Activated CD4-positive, alpha-beta T cell treated with anti-CD3 and anti-CD28 coated beads, Interleukin-2, amount 50 U/mL, for 24 hours (primary cell): Measurements from ENCODE around the gene PLK5.
A peak's percentile ranks its signal among the peaks of the same experiment; 100 is the strongest.
"Not testable (repeated sequence)": the region's sequence is repeated elsewhere in the genome, so short reads cannot be mapped to it uniquely, and the experiment has no call there.

Experiments used
- DNase-seq, 2 donors: peaks; one replicate each; pipeline ENCODE4 v3.0.0-alpha.2; 2020; ENCODE audit warnings: low read depth in 1 of 2, low spot score in 1 of 2

The PLK5 gene

DNA sequence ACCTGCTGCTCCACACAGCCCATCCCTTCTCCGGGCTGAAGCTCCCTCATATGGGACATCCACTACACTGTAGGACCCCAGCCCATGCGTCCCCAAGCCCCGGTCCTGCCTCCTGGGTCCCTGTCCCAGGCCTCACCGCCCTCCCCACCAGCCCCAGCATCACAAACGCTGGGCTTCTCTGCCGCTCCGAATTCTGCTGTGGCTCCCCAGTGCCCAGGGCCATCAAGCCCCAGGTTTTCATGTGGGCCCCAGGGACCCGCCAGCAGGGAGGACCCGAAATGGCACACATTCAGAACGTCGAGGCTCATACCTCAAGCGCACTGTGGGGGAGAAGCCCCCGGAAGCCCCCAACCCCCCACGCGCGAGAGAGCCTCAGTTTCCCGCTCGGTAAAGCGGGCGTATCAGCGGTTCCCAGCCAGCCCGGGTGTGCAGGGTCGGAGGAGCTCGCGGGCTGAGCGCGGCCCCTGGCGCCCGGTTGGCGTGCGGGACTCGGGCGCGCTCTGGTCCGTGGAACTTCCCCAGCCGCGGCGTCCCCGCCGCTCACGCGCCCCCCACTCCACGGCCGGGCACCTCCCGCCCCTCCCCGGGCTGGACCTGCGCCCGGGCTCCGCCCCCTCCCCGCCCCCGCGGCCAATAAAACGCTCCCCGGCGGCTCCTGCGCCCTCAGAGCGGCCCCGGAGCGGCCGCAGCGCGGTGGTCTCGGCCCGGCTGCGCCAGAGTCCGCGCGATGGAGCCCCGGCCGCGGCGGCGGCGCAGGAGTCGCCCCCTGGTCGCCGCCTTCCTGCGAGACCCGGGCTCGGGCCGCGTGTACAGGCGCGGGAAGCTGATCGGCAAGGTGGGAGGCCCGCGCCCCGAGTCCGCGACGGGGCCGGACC, at the start of gene PLK5:
TSS of gene PLK5 (plus strand) at position 666 of the 875 bp plus-strand sequence. CDS start 2,920 bp downstream, outside the sequence.
- DNase-seq, result no peak

GRCh38 chr19:1474765-1475351, 49.0 kb upstream of the PLK5 start:
- no peak for DNase-seq

DNA sequence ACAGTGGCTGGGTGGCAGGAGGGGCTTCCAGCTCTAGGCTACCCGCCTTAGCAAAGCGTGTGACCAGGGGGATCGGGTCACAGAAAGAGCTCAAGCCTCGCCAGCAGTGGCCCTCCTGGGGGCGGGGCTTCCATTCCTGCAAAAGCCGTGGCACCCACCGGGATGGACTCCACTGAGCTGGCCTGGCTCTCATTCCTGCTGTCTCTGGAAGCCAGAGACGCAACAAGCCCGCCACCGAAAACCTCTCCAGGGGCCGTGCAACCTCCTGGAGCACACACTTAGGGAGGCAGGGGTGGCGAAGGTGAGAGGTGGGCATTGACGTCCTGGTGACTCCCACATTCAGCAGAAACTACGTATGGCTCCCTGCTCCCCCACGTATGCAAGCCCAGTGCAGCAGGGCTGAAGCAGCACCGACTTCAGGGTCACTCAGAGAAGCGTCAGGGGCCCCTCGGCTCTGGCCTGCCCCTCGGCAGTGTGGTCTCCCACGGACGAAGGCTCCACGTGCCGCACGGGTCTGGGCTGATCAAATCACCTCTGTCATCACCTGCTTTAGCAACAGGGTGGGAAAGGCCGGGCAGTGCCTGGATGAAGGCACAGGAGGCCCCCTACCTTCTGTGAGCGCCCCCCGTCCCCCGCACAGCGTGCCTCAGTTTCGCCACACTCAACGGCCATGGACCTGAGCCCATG, 48.0 kb upstream of the PLK5 start:
- no peak for DNase-seq

DNA sequence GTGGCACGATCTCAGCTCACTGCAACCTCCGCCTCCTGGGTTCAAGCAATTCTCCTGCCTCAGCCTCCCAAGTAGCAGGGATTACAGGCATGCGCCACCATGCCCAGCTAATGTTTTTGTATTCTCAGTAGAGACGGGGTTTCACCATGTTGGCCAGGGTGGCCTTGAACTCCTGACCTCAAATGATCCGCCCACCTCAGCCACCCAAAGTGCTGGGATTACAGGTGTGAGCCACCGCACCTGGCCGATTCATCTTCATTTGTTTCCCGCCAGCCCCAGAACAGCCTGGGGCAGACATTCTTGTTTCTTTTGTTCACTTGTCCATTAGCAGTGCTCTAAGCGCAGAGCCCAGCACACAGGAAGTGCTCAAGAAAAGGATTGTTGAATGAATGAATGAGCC, 46.8 kb upstream of the PLK5 start:
- DNase-seq, result not testable (repeated sequence)

GRCh38 chr19:1478934-1479707, 44.8 kb upstream of the PLK5 start, which contains the start of gene C19orf25:
C19orf25 (minus strand) TSS chr19:1479215; CDS start chr19:1478903, 312 bp downstream.
- DNase-seq, result peak; percentile 80 to 90

- DNase-seq, result no peak
Observed at GRCh38 chr19:1481224-1481892, 42.5 kb upstream of the PLK5 start.

DNA sequence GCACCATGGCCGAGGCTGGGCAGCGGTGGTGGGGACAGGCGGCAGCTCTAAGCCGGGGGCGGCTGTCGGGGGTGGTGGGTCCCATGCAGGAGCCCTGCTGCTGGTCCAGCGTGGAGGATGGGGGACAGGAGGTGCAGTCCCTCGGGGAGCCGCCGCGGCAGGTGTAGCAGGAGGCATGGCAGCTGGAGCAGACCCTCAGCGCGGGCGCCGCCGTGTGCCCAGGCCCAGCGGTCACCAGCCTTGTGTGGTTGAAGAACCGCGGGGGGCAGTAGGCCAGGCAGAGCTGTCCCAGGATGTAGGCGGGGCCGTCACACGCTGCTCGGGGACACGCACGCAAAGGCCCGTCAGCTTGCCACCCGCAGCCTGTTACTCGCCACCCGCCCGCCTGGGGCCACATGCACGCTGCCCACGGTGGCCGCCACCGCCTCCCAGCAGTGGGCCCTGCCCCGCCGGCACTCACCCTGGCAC, 42.0 kb upstream of the PLK5 start:
- DNase-seq, result no peak

DNA sequence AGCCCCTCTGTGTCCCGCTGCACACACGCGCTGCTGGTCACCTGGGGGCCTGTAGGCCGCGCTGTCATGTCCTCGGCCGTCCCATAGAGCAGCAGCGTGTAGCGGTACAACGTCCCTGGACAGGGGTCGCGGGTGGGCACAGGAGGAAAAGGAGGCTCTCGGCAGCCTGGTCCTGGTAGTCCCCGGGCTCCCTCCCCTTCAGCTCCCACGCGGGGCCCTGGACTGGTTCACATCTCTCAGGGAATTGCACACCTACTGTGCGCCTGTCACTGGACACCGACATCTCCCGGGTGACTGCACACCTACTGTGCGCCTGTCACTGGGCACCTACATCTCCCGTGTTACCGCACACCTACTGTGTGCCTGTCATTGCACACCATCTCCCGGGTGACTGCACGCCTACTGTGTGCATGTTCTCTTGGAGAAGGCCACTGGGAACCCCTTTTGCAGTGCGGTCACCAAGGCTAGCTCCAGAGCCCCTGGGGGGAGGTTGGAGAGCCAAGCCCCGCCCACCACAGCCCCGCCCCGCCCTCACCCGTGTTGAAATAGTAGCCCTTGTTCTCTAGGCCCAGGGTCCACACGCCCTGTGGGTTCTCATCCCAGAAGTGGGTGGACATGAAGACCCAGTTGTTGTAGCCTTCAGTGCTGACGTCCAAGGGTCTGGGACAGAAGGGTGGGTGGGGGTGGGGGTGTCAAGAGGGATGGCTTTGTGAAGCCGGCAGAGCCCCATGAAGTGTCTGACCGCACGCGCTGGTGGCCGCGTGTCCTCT, 41.3 kb upstream of the PLK5 start:
- no peak for DNase-seq

DNA sequence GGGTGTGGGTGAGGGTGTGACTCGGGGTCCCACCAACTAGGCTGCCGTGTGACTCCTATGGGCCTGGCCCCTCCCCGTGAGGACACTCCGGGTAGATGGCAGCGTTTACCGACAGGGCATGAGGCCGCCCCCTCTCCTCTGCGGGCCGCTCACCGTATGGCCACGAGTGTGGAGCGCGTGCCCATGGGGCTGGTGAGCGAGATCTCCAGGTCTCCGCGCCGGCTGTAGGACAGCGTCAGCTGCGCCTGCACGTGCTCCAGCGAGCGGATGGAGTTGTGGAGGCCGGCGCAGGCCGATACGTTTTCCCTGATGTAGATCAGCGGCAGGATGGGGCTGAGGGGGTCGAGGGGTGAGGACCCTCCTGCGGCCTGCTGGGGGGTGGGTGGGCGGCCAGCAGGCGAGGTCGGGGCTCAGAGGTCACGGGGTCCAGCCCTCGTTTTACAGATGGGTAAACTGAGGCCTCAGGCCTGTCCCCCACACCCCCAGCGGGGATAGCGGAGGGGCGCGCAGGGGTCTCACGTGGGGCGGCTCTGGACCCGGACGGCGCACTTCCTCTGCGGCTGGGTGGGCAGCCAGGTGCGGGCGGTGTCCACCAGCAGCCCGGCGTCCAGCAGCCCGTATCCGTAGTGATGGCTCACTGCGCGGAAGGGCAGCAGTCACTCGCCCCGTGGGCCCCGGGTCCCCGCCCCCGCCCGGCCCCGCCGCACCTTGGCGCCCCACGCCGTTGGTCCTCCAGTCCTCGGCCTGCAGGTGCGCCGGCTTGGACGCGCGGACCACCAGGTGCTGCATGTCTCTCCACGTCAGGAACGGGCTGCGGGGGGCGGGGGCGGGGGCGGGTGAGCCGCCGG, 40.5 kb upstream of the PLK5 start:
- DNase-seq, result no peak

DNA sequence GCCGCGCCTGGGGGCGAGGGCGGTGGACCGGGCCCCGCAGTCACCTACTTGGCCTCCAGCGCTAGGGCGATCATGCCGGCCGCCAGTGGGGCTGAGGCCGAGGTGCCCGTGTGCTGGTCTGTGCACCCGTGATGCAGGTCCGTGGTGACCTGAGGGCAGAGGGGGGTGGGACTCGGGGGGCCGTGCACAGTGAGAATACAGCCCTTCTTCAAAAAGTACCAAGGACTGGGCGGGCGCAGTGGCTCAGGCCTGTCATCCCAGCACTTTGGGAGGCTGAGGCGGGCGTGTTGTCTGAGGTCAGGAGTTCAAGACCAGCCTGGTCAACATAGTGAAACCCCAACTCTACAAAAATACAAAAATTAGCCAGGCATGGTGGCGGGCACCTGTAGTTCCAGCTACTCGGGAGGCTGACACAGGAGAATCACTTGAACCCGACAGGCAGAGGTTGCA, 39.9 kb upstream of the PLK5 start:
- DNase-seq, result no peak

DNA sequence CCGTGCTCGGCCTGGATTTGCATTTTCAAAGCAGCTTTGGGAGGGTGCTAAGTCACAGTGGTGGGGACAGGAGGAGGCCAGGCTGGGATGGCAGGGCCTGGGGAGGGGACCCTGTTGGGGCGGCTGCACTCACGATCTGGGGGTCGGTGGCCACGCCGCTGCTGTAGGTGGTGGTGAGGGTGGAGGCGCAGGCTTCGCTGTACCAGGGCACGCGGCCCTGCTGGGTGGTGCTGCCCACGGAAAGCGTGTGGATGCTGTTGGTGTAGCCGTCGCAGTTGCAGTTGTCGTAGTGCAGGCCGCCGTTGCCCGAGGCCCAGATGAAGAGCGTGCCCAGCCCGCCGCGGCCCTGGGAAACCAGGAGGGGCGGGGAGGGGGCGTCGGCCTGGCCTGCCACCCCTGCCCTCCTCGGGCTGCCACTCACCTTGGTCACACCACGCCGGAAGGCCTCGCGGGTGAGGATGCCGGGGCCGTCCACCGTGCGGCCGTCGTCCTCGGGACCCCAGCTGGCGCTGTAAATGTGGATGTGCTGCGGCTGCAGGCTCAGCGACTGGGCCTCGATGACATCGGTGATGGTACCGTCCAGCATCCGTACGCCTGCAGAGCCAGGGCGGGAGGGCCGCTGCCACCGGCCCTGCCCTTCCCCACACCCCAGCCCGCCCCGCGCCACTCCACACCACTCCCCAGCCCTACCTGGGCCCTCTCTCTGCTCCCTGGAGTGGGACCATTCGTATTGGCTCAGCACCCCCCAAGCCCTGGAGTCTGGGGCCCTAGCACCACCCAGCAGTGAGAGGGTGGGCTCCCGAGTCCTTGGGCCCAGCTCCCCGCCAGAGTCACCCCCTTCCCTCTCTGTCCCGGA, 36.9 kb upstream of the PLK5 start:
- DNase-seq, result no peak

GRCh38 chr19:1487576-1488281, 36.1 kb upstream of the PLK5 start:
- DNase-seq, result no peak

DNA sequence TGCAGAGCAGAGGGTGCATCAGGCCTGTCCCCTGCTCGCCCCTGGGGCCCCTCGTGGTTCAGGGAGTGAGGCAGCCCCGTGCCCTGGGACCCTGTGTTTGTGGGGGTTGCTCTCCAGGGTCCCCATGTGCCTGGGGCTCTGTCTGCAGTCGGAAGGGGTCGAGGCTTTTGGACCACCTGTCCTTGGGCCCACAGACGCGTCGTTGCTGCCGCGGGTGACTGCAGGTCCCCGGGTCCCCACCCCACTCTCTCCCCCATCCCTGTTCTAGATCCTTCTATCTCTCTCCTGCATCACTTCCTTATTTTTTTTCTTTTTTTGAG, 35.6 kb upstream of the PLK5 start:
- DNase-seq, result no peak

GRCh38 chr19:1489463-1490310, 34.2 kb upstream of the PLK5 start:
- DNase-seq, result no peak

DNA sequence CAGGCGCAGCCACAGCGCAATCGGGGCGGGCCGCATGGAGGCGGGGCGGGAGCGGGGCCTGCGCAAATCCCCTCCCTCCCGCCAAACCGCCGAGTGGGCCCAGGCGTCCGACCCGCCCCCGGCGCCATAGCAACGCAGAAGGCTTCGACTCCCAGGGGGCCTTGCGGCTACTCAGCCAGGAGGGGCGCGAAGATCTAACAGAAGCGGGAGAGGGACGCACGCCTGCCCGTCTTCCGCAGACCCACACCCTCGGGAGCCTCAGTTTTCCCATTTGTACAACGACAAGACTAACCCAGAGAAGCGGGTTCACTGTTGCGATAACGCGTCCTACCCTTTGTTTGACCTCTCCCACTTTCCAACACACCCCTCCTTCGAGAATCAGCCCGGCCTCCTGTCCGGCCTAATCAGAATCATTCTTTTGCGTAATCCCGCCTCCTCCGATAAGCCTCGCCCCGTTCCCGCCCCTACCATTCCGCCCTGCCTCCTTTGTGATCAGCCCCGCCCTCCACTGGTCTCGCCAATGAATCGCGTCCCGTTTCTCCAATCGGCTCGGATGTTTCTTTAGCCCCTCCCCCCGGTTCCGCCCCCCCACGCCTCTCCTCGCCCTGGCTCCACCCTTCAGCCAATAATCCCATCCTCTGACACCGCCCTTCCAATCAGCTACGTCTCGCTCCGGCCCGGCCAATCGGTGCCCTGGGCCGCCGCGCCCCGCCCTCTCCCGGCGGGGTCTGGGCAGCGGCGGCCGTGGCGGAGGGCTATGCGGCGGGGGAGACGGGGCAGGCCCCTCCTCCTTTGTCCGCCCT, 33.4 kb upstream of the PLK5 start, which contains the start of gene PCSK4:
TSS of gene PCSK4 (minus strand) at position 40 of the 803 bp plus-strand sequence. CDS start at position 36, 4 bp downstream.
- peak; percentile 97 to 99 for DNase-seq
